Measurements from ENCODE around the gene FRMD4A.

GRCh38 chr10:13699216-13699615, 631.5 kb downstream of the FRMD4A start:
- TF ChIP-seq CTCF (IDR thresholded peaks at IDR 0.05), result no peak
- no peak for TF ChIP-seq ZFX (IDR thresholded peaks at IDR 0.05; ENCODE audit: borderline replicate concordance)
